Measurements from ENCODE around the gene DENND4A.
A peak's percentile ranks its signal among the peaks of the same experiment; 100 is the strongest.
"Not testable (repeated sequence)": the region's sequence is repeated elsewhere in the genome, so short reads cannot be mapped to it uniquely, and the experiment has no call there.

The DENND4A gene

DNA sequence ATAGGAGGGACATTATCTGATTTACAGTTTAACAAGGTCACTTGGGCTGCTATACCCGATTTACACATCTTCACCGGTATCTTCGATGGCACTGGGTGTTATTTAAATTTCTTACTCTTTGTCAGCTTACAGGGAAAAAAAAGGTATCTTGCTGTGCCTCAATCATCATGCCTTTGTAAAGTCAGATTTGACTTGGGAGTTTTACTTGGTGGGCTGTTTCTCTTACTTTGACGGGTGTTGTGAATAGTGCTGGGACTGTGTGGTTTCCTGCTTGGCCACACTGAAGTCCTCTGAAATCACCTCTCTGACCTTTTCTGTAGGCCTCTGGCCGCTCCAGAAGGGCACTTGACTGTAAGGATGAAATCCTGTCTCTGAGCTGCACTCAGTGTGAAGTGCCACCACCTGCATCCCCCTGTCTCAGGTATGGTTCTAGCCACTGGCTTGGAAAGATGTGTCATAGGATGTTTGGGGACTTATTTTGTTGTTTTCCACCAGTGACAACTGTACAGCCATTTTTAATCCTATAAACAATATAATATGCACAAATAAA, 173.5 kb downstream of the DENND4A start:
- H3K4me3 ChIP-seq (ENCODE audit: low read depth, low read length): no peak overlapping the region
- DNase-seq (ENCODE audit: low read depth): no peak

DNA sequence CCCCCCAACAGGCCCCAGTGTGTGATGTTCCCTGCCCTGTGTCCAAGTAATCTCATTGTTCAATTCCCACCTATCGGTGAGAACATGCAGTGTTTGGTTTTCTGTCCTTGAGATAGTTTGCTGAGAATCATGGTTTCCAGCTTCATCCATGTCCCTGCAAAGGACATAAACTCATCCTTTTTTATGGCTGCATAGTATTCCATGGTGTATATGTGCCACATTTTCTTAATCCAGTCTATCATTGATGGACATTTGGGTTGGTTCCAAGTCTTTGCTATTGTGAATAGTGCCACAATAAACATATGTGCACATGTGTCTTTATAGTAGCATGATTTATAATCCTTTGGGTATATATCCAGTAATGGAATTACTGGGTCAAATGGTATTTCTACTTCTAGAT, 176.2 kb downstream of the DENND4A start:
- DNase-seq (ENCODE audit: low read depth); H3K4me3 ChIP-seq (ENCODE audit: low read depth, low read length): not testable (repeated sequence)

DNA sequence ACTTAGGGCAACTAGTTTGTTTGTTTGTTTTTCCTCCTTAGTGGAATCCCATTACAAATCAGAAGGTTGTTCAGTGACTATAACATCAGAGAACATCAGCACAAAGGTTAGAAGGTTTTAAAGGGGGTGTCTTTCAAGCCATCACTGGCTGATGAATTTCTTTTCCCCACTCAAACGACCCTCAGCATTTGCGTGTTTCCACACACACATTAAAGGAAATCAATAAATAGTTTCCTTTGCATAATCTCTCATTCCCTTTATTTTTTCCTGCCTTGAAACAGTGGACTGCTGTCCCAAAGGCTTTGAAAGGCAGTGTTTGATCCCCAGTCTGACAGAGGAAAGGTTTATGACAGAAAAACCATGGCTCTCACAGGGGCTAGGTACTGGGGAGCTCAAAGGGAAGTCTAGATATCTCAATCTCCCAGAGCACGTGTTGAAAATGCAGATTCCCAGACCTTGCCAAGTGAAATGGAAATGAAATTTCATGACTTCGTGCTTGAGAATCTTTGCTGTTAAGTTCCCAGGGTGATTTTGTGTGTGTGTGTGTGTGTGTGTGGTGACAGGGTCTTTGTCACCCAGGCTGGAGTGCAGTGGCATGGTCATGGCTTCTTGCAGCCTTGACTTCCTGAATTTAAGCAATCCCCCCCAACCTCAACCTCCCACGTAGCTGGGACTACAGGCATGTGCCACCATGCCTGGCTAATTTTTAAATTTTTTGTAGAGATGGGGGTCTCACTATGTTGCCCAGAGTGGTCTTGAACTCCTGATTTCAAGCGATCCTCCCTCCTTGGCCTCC, 178.9 kb downstream of the DENND4A start:
- DNase-seq (ENCODE audit: low read depth): no peak
- no peak overlapping the region for H3K4me3 ChIP-seq (ENCODE audit: low read depth, low read length)

DNA sequence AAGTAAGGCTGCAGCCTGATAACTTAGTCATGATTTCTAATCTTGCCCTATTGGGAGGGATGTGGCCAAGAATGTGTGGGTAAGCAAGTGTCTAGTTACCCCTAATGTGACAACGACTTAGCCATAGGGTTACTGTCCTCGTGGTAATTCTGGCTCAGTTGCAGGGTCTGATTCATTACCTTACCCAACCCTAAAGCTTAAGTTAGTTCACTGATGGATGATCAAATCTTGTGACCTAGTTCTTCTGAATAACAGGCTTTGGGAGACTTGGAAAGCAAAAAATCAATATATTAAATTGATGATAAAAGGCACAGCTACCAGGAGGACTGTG, 179.5 kb downstream of the DENND4A start:
- DNase-seq (ENCODE audit: low read depth): no peak
- no peak overlapping the region for H3K4me3 ChIP-seq (ENCODE audit: low read depth, low read length)

DNA sequence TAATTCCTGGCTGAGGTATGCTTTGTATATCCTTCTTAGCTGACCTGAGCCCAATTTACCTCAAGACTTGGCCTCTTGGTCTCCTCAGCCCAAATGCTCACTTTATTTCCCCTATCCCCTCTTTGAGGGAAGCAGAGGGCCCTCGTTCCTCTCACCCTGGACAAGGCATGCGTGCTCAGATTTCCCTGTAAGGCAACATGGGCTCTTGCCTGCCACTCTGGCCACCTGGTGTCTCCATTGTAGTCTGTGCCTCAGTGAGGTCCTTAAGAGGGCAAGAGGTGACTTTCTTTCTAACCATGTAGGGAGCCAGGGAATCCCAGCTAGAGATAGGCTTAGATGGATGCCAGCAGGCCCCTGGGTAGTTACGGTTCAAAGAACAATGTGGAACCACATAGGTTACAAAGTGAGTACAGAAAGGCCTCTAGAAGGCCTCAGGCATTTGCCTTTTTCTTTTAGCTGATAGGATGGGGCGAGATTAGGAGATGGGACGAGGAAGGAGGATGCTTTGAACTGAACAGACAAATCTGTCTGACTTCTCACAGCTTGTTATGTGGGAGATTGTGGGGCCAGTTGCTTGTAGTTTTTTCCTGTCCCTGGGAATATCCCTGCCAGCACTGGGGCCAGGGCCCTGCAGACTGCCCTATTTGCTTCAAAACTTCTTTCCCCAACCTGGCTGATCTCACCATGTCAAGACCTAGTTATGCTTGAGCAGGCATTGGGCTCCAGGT, 180.0 kb downstream of the DENND4A start:
- H3K4me3 ChIP-seq (ENCODE audit: low read depth, low read length): peak overlapping the region; percentile 88
- no peak for DNase-seq (ENCODE audit: low read depth)

DNA sequence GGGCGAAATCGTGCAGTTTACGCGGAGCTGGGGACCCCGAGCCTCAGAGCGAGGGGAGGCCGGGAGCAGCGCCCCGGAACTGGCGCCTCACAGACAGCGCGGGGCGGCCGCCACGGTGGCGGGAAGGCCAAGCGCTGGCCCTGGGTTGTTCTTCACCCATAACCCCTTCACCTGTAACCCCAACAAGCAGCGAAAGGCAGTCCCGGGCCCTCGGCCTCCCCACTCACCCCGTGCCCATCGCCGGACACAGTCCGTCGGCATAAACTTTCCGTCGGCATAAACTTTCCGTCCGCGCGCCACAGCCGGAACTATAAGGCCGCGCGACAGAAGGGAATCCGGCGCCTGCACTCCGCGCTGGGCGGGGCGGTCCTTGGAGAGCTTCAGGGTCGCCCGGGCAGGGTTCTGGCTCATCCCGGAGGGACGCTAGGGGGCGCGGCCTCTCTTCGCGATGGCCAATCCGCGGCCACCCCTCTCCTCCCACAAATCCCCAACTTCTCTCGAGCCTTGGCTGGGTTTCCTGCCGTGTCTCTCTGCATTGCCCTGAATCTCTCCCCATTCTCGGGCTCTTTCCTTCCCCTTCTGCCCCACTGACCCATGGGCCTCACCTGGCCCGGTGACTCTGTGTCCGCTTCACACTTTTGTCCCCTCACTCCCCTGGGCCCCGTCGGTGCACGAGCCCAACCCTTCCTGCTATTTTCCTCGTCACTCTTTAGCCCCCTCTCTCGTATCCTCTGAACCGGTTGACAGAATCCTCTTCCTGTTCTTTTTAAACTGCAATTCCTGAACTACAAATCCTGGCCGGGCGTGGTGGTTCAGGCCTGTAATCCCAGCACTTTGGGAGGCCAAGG, 181.0 kb downstream of the DENND4A start, which contains the start of gene INTS14:
Gene INTS14 (minus strand): TSS at position 261 of the 848 bp plus-strand sequence. CDS start 3,751 bp downstream, outside the sequence.
- DNase-seq (ENCODE audit: low read depth): peak; percentile 82
- peak within 1 kb of the TSS; percentile 88 for H3K4me3 ChIP-seq (ENCODE audit: low read depth, low read length)

Measured in skeletal muscle cell (primary cell).